ENCODE measurements around the gene PLS1. TPM values are rescaled to one million over a fixed set of nuclear protein-coding genes. Genes with fewer than 3 reads are reported as not detected.
"Not testable (repeated sequence)": the region's sequence is repeated elsewhere in the genome, so short reads cannot be mapped to it uniquely, and the experiment has no call there.

The PLS1 gene
- polyA plus RNA-seq, 1 experiment, result 1.7 TPM

DNA sequence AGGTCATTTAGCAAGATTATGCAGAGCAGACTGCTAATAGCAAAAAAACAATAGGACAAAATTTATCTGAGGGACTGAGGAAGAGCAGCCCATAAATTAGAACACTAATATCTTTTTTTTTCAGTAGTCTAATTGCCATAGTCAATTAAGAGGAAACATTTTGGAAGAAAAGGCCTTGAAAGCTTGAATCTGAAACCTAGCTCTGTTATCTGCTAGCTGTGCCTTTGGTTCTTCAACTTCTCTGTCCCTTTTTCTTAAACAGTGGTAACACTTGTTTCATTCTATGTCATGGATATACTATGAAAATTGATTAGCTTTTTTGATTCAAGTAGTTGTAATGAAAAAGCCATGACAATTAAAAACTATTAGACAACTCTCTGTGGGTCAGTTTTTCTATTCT is 19.4 kb upstream of the PLS1 start:
- no peak overlapping the region for H3K4me3 ChIP-seq (ENCODE audit: low read depth, low read length)
- ChIA-PET POLR2A (no interaction called here), CTCF (interaction anchor here (1.3 to 1.9 kb wide), 3 partner anchors 8 to 411 kb away, joined by 3 to 6 read pairs (median 3); no protein-coding TSS in a partner anchor)
- H3K27me3 ChIP-seq (ENCODE audit: control insufficient read depth, insufficient read depth, low read length), result peaks cover 4% of the 10 kb centered on the region
- TF ChIP-seq CTCF (IDR thresholded peaks at IDR 0.05; ENCODE audit: low read depth, low read length), result no peak
- H3K27ac ChIP-seq (ENCODE audit: low read depth, low read length), result no peak overlapping the region
- no peak for DNase-seq (ENCODE audit: low read depth, low spot score)
- no peaks in the 10 kb centered on the region for H3K9me3 ChIP-seq (ENCODE audit: control insufficient read depth, insufficient read depth, low read length)

DNA sequence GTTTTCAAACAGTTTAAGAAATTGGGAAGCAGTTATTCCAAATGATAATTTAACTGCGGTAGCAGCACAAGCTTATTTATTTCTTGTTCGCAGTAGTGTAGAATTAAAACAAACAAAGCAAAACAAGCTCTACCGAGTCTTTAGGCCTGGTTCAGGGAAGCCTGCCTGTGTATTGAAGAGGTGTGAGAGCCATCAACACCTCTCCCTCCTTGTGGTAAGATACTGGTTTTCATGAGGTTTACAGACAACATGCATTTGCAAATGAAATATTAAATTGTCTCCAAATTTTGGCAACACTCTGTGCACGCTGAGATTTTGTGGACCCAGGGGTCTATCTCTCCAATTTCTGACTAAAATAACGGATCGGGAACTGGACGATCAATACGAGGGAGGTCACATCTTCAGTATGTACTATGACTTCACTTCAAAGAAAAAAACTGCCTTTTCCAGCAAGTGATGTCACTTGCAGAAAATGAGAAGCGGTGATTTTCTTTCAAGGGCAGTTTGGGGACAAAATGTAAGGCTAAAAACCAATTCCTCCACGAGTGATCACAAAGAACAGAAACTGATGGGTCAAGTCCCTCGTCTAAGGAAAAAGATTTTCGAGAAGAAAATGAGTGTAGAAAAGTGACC is 18.4 kb upstream of the PLS1 start:
- ChIA-PET CTCF (interaction anchor here (1.3 to 1.9 kb wide), 4 partner anchors 7 to 410 kb away, joined by 3 to 6 read pairs (median 4); no protein-coding TSS in a partner anchor), POLR2A (interaction anchor here (0.8 to 1.3 kb wide), 2 partner anchors 79 to 424 kb away, joined by 3 to 9 read pairs; partner anchors contain the start of gene U2SURP)
- Histone ChIP-seq H3K27ac (ENCODE audit: low read depth, low read length) (peak overlapping the region; percentile 92), H3K9me3 (ENCODE audit: control insufficient read depth, insufficient read depth, low read length) (no peaks in the 10 kb centered on the region), H3K27me3 (ENCODE audit: control insufficient read depth, insufficient read depth, low read length) (peaks cover 4% of the 10 kb centered on the region), H3K4me3 (ENCODE audit: low read depth, low read length) (peak overlapping the region; percentile 98)
- no peak for DNase-seq (ENCODE audit: low read depth, low spot score)
- no peak for TF ChIP-seq CTCF (IDR thresholded peaks at IDR 0.05; ENCODE audit: low read depth, low read length)

DNA sequence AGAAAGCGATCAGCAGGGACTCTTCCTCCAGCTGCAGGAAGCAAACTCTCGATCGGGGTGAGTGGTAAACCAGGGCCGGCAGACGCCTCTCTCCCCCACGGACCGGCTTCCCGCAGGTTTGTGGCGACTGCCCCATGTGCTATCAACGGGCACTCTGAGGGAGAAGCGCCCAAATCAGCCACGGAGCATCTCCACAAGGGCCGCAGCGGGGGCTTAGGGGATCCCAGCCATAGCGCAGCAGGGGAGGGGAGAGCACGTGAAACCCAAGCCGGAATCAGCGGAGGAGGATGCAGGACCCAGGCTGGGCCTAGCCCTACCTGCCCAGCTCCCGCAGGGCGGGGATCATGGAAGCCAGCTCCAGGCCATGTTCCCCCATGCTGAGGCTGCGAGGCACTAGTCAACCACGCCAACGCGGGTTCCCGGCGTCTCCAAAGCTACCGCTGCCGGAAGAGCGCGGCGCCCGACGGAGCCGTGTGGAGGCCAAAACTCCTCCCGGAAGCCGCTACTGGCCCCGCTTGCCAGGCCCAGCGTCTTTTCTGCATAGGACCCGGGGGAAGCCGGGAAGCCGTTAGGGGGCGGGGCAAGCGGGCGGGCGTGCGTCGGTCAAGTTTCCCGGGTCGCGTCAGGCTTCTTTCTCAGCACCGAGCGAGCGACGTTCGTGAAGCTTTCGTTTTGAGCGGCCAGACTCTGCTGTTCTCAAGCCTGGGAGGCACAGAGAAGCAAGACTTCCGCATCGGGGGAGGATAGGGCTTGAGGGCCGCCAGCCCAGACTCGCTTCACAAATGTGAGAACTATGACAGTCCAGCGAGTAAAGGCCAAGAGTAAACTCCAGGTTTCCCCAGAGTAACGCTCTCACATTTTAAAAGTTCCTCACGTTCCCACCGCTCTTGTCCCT is 17.6 kb upstream of the PLS1 start, which contains the start of gene ATR:
TSS of gene ATR (minus strand) at position 405 of the 895 bp plus-strand sequence. CDS start at position 376, 29 bp downstream.
- no peak for TF ChIP-seq CTCF (IDR thresholded peaks at IDR 0.05; ENCODE audit: low read depth, low read length)
- Histone ChIP-seq H3K27ac (ENCODE audit: low read depth, low read length) (peak within 1 kb of the TSS; percentile 92), H3K9me3 (ENCODE audit: control insufficient read depth, insufficient read depth, low read length) (no peaks in the 10 kb centered on the region), H3K27me3 (ENCODE audit: control insufficient read depth, insufficient read depth, low read length) (peaks cover 4% of the 10 kb centered on the region), H3K4me3 (ENCODE audit: low read depth, low read length) (peak within 1 kb of the TSS; percentile 98)
- DNase-seq (ENCODE audit: low read depth, low spot score), result peak; percentile 83
- ChIA-PET CTCF (interaction anchor here (0.7 to 1.9 kb wide), 3 partner anchors 9 to 250 kb away, joined by 4 to 6 read pairs (median 5); no protein-coding TSS in a partner anchor), POLR2A (interaction anchor here (0.6 to 1.3 kb wide), 4 partner anchors 80 to 424 kb away, joined by 3 to 9 read pairs (median 3); partner anchors contain the start of gene U2SURP)

DNA sequence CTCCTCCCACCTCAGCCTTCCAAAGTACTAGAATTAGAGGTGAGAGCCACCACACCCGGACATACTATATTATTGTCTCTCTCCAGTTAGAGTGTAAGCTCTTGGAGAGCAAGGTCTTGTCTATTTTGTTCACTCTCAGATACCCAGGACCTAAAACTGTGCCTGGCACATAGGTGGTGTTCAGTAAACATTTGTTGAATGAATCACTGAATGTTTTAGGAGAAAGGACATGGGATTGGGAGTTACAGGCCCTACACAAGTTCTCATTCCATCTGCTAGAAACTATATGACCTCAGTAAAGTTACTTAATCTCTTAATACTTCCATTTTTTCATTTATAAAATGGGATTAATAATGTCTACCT is 16.2 kb upstream of the PLS1 start:
- POLR2A ChIA-PET, result no interaction called here

DNA sequence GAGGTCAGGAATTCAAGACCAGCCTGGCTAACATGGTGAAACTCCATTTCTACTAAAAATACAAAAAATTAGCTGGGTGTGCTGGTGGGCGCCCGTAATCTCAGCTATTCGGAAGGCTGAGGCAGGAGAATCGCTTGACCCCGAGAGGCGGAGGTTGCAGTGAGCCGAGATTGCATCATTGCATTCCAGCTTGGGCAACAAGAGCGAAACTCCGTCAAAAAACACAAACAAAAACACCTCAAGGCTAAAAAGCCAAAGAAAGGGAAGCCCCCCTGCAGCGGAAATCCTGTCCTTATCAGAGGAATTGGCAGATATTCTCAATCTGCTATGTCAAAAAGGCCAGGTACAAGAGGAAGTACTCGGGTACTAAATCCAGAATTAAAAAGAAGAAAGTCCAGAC is 15.1 kb upstream of the PLS1 start:
- H3K27me3 ChIP-seq (ENCODE audit: control insufficient read depth, insufficient read depth, low read length); DNase-seq (ENCODE audit: low read depth, low spot score); H3K9me3 ChIP-seq (ENCODE audit: control insufficient read depth, insufficient read depth, low read length); H3K4me3 ChIP-seq (ENCODE audit: low read depth, low read length); H3K27ac ChIP-seq (ENCODE audit: low read depth, low read length); POLR2A ChIA-PET: not testable (repeated sequence)
- CTCF ChIA-PET, result interaction anchor here (0.7 to 1.3 kb wide), 3 partner anchors 8 to 413 kb away, joined by 3 to 5 read pairs (median 3); no protein-coding TSS in a partner anchor

More for the DNA sequence above, 16.2 kb upstream of the PLS1 start:
- TF ChIP-seq CTCF (IDR thresholded peaks at IDR 0.05; ENCODE audit: low read depth, low read length), result no peak
- Histone ChIP-seq H3K27me3 (ENCODE audit: control insufficient read depth, insufficient read depth, low read length) (peaks cover 4% of the 10 kb centered on the region), H3K4me3 (ENCODE audit: low read depth, low read length) (no peak overlapping the region), H3K9me3 (ENCODE audit: control insufficient read depth, insufficient read depth, low read length) (no peaks in the 10 kb centered on the region), H3K27ac (ENCODE audit: low read depth, low read length) (no peak overlapping the region)
- CTCF ChIA-PET, result interaction anchor here (0.7 to 1.3 kb wide), 3 partner anchors 9 to 414 kb away, joined by 3 to 5 read pairs (median 3); no protein-coding TSS in a partner anchor
- DNase-seq (ENCODE audit: low read depth, low spot score), result no peak

Data from AG04450 (cell line).